Measurements from ENCODE around the gene FHOD3.

DNA sequence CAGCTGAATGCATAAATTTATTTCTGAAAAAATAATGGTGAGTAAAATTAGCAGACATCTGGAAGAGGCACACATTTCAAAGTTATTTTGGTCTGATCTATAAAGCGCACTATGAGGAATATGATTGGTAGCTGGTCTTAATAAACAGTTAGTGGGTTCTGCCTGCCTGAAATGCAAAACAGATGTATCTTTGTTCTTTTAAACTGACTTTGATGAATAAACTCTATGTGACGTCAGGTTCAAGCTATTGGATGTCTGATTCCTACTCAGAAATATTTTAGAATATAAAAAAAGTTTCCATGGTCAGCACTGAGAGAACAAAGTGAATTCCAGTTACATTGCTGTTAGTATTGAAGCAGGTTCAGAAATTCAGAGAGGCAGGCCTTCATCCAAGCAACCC, 394.9 kb downstream of the FHOD3 start:
- TF ChIP-seq TAF1 (IDR thresholded peaks at IDR 0.05; ENCODE audit: borderline replicate concordance, low read depth, low read length) (no peak), POLR2A (IDR thresholded peaks at IDR 0.05; ENCODE audit: low read depth, low read length) (no peak), POLR2AphosphoS5 (IDR thresholded peaks at IDR 0.05; ENCODE audit: low read depth, low read length) (no peak)

All from GM12892 (cell line).